SHP77 (cell line): Measurements from ENCODE around the gene TMEM35B.
"Not testable (repeated sequence)": the region's sequence is repeated elsewhere in the genome, so short reads cannot be mapped to it uniquely, and the experiment has no call there.

Experiments
- DNase-seq, 2 experiments: peaks; one replicate each; lab custom pipeline; 2025; lab: John Stamatoyannopoulos, UW

The TMEM35B gene

GRCh38 chr1:34976384-34977209 is 8.6 kb downstream of the TMEM35B start:
- no peak for DNase-seq

- DNase-seq: no peak
Measured at GRCh38 chr1:34975771-34976170, 9.4 kb downstream of the TMEM35B start.

- no peak for DNase-seq
Measured at GRCh38 chr1:34975338-34975737, 9.8 kb downstream of the TMEM35B start.

GRCh38 chr1:34974626-34975025 is 10.5 kb downstream of the TMEM35B start:
- no peak for DNase-seq

- no peak for DNase-seq
Measured at GRCh38 chr1:34973326-34973725, 11.8 kb downstream of the TMEM35B start.

GRCh38 chr1:34970829-34971228 is 14.3 kb downstream of the TMEM35B start:
- peak in 1 of 2 experiments; percentile 7 for DNase-seq

GRCh38 chr1:34970220-34970735 is 14.9 kb downstream of the TMEM35B start:
- no peak for DNase-seq

- DNase-seq: not testable (repeated sequence)
Measured at GRCh38 chr1:34968297-34968696, 16.9 kb downstream of the TMEM35B start.

- not testable (repeated sequence) for DNase-seq
Measured at GRCh38 chr1:34967672-34968071, 17.5 kb downstream of the TMEM35B start.

GRCh38 chr1:34965597-34965996 is 19.6 kb downstream of the TMEM35B start:
- DNase-seq: no peak

GRCh38 chr1:34950428-34950827 is 34.7 kb downstream of the TMEM35B start:
- no peak for DNase-seq

- DNase-seq: not testable (repeated sequence)
Measured at GRCh38 chr1:34948739-34949138, 36.4 kb downstream of the TMEM35B start.

GRCh38 chr1:34947641-34948314 is 37.4 kb downstream of the TMEM35B start:
- DNase-seq: not testable (repeated sequence)

- no peak for DNase-seq
Measured at GRCh38 chr1:34946211-34946610, 38.9 kb downstream of the TMEM35B start.

GRCh38 chr1:34941798-34942197 is 43.3 kb downstream of the TMEM35B start:
- not testable (repeated sequence) for DNase-seq
